ENCODE results near the gene TCEANC.
A peak's percentile ranks its signal among the peaks of the same experiment; 100 is the strongest.
"Not testable (repeated sequence)": the region's sequence is repeated elsewhere in the genome, so short reads cannot be mapped to it uniquely, and the experiment has no call there.

The TCEANC gene

GRCh38 chrX:13669246-13669737, 16.4 kb downstream of the TCEANC start:
- Histone ChIP-seq H3K36me3 (ENCODE audit: insufficient read depth, low read length) (no peaks in the 10 kb centered on the region), H3K9ac (ENCODE audit: low read depth, low read length) (no peak overlapping the region), H3K4me1 (ENCODE audit: insufficient read depth, low read length) (no peaks in the 10 kb centered on the region), H3K9me3 (ENCODE audit: control insufficient read depth, insufficient read depth, low read length) (no peaks in the 10 kb centered on the region)

- H3K9me3 ChIP-seq (ENCODE audit: control insufficient read depth, insufficient read depth, low read length); H3K36me3 ChIP-seq (ENCODE audit: insufficient read depth, low read length); H3K9ac ChIP-seq (ENCODE audit: low read depth, low read length); H3K4me1 ChIP-seq (ENCODE audit: insufficient read depth, low read length): not testable (repeated sequence)
These were observed 16.8 kb downstream of the TCEANC start for GRCh38 chrX:13669755-13670154.

DNA sequence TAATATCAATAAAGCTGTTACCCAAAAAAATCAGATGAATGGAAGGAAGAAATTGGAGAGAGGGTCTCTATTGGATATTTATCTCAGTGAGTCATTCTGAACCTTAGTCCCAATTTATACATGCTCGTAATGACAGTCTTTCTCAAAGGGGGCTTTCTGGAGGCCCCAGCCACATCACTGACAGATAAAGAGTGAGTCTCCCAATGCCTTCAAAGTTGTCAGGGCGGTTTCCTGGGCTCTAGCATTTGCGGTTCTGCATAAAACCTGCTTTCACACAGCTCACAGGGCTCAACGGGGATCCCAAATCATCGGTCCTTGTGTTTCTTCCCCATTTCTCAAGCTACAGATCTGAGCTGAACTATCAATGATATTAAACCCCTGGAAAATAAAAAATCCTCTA, 17.3 kb downstream of the TCEANC start:
- H3K4me1 ChIP-seq (ENCODE audit: insufficient read depth, low read length) = no peaks in the 10 kb centered on the region
- no peaks in the 10 kb centered on the region for H3K9me3 ChIP-seq (ENCODE audit: control insufficient read depth, insufficient read depth, low read length)
- no peaks in the 10 kb centered on the region for H3K36me3 ChIP-seq (ENCODE audit: insufficient read depth, low read length)
- H3K9ac ChIP-seq (ENCODE audit: low read depth, low read length) = no peak overlapping the region

DNA sequence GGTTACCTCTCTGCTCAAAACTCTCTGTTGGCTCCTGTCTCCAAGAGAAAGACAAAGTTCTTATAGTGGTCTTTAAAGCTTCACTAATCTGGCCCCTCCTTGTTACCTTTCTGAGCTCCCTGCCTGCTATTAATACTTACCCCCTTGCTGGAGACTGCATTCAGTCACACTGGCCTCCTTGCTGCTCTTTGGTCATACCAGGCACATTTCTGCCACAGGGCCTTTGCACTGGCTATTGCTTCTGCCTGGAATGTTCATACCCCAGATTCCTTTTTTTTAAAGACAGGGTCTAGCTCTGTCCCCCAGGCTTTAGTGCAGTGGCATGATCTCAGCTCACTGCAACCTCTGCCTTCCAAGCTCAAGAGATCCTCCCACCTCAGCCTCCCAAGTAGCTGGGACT, 20.1 kb downstream of the TCEANC start:
- Histone ChIP-seq H3K4me1 (ENCODE audit: insufficient read depth, low read length) (no peaks in the 10 kb centered on the region), H3K9me3 (ENCODE audit: control insufficient read depth, insufficient read depth, low read length) (no peaks in the 10 kb centered on the region), H3K36me3 (ENCODE audit: insufficient read depth, low read length) (no peaks in the 10 kb centered on the region), H3K9ac (ENCODE audit: low read depth, low read length) (no peak overlapping the region)

GRCh38 chrX:13676885-13677284, 23.9 kb downstream of the TCEANC start:
- Histone ChIP-seq H3K4me1 (ENCODE audit: insufficient read depth, low read length) (no peaks in the 10 kb centered on the region), H3K9me3 (ENCODE audit: control insufficient read depth, insufficient read depth, low read length) (no peaks in the 10 kb centered on the region; the same call in 1 of the 2 replicates), H3K9ac (ENCODE audit: low read depth, low read length) (no peak overlapping the region), H3K36me3 (ENCODE audit: insufficient read depth, low read length) (no peaks in the 10 kb centered on the region)

GRCh38 chrX:13679700-13680099, 26.8 kb downstream of the TCEANC start:
- H3K9me3 ChIP-seq (ENCODE audit: control insufficient read depth, insufficient read depth, low read length); H3K9ac ChIP-seq (ENCODE audit: low read depth, low read length); H3K36me3 ChIP-seq (ENCODE audit: insufficient read depth, low read length); H3K4me1 ChIP-seq (ENCODE audit: insufficient read depth, low read length): not testable (repeated sequence)

GRCh38 chrX:13681595-13681994, 28.7 kb downstream of the TCEANC start:
- Histone ChIP-seq H3K9me3 (ENCODE audit: control insufficient read depth, insufficient read depth, low read length) (no peaks in the 10 kb centered on the region; the same call in 1 of the 2 replicates), H3K4me1 (ENCODE audit: insufficient read depth, low read length) (no peaks in the 10 kb centered on the region), H3K36me3 (ENCODE audit: insufficient read depth, low read length) (no peaks in the 10 kb centered on the region), H3K9ac (ENCODE audit: low read depth, low read length) (no peak overlapping the region)

GRCh38 chrX:13684361-13684760, 31.4 kb downstream of the TCEANC start:
- no peaks in the 10 kb centered on the region for H3K4me1 ChIP-seq (ENCODE audit: insufficient read depth, low read length)
- no peaks in the 10 kb centered on the region; the same call in 1 of the 2 replicates for H3K9me3 ChIP-seq (ENCODE audit: control insufficient read depth, insufficient read depth, low read length)
- H3K36me3 ChIP-seq (ENCODE audit: insufficient read depth, low read length) = no peaks in the 10 kb centered on the region
- no peak overlapping the region for H3K9ac ChIP-seq (ENCODE audit: low read depth, low read length)

- H3K9ac ChIP-seq (ENCODE audit: low read depth, low read length) = no peak overlapping the region
- H3K36me3 ChIP-seq (ENCODE audit: insufficient read depth, low read length) = no peaks in the 10 kb centered on the region
- H3K4me1 ChIP-seq (ENCODE audit: insufficient read depth, low read length) = no peaks in the 10 kb centered on the region
- no peaks in the 10 kb centered on the region for H3K9me3 ChIP-seq (ENCODE audit: control insufficient read depth, insufficient read depth, low read length)
These were observed 32.3 kb downstream of the TCEANC start for GRCh38 chrX:13685126-13685763.

DNA sequence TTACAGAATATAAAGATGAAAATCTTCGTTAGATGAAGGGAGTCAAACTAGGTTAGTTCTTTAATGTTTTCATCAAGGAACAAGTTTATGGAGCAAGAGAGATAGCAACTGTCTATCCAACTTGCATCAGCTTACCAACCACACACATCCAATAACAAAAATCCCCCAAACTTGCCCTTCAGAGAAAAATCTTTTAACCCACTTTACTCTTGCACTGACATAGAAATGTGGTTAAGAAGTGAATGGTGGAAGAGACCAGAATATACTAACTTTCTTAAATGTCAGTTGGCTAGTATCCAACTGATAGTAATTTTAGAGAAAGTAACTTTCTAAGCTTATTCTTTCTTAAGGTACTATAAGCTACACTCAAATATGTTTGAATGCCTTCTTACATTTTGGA, 34.3 kb downstream of the TCEANC start:
- no peak overlapping the region for H3K9ac ChIP-seq (ENCODE audit: low read depth, low read length)
- no peaks in the 10 kb centered on the region for H3K9me3 ChIP-seq (ENCODE audit: control insufficient read depth, insufficient read depth, low read length)
- H3K36me3 ChIP-seq (ENCODE audit: insufficient read depth, low read length) = no peaks in the 10 kb centered on the region
- H3K4me1 ChIP-seq (ENCODE audit: insufficient read depth, low read length) = no peaks in the 10 kb centered on the region

DNA sequence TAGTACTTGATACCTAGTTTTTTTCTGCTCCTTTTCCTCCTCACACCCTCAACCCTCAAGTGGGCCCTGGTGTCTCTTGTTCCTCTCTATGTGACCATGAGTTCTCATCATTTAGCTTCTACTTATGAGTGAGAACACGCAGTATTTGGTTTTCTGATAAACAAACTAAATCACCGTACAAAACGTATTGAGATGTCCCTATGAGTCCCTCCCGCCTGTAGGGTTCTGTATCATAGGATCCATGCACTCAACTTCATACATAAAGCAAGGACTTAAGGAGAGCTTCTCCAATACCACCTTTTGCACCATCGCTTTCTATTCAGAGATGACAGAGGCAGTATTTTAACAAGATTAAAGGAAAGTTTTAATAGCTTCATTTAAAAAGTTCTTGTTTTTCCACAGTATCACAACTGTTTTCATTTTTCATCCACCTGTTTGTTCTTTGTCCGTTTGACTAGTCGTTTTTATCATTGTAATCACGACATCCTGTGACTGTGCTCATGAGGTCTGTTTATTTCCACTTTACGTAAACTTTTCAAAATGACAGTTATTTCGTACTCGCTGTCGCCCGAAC, 35.5 kb downstream of the TCEANC start:
- Histone ChIP-seq H3K9ac (ENCODE audit: low read depth, low read length) (peak overlapping the region; percentile 47; the same call in 1 of the 2 replicates), H3K36me3 (ENCODE audit: insufficient read depth, low read length) (no peaks in the 10 kb centered on the region), H3K4me1 (ENCODE audit: insufficient read depth, low read length) (peaks cover 11% of the 10 kb centered on the region), H3K9me3 (ENCODE audit: control insufficient read depth, insufficient read depth, low read length) (no peaks in the 10 kb centered on the region)

DNA sequence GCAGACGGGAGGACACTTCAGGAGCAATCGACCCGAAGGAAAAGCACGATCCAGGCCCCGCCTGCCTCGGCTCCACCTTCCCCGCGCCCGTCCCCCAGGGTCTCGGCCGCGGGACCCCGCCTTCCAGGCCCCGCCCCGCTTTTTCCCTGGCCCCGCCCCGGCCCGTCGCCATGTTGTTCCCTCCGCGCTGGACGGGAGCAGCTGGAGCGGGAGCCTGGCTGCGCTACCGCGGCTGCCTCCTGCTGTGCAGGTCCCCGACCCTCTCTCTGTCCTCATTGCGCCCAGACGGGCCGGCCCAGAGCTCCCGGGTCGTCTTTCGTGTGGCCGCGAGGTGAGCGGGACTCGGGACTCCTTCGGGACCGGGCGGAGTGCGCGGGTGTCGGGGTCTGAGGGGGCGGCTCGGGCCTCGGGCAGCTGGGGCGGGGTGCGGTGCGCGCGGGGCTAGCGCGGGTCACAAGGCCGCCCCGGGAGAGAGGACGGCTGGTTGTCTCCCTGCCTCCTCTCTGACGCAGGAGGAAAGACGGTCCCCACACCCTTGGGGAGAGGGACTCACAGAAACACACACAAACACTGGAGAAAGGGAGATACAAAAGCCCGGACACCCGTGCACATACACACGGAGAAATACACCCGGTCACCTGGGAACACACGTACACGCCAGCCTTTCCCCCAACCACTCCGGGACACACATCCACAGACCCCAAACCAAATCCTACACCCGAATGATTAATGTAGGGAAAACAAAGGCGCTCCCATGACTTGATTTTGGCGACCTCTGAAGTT, 36.2 kb downstream of the TCEANC start, which contains the start of gene RAB9A:
TSS of gene RAB9A (plus strand) at position 171 of the 783 bp plus-strand sequence. CDS start 19,619 bp downstream, outside the sequence.
- Histone ChIP-seq H3K36me3 (ENCODE audit: insufficient read depth, low read length) (no peaks in the 10 kb centered on the region), H3K9me3 (ENCODE audit: control insufficient read depth, insufficient read depth, low read length) (no peaks in the 10 kb centered on the region), H3K9ac (ENCODE audit: low read depth, low read length) (peak within 1 kb of the TSS; percentile 77), H3K4me1 (ENCODE audit: insufficient read depth, low read length) (peaks cover 16% of the 10 kb centered on the region)

DNA sequence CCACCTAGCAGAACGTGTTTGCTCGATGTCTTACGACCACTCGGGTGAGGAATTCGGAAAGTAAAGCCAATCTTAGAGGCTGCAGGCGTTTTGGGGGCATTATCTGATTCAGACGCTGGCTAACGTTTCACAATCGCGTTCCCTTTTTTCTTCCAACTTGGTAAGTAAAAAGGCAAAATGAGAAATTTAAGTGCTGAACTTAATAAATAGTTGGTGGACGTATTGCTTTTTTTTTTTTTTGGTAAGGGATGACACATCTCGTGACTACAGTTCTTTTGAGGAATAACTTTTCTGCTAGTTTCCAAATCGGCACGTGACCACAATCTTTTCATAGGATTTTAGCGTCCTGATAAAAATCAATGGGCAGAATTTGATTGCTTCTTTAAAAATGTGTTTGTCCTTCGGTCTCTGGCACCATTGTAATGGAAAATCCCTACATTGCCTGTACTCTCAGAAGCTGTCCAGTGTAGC, 36.8 kb downstream of the TCEANC start:
- peaks cover 22% of the 10 kb centered on the region for H3K4me1 ChIP-seq (ENCODE audit: insufficient read depth, low read length)
- H3K36me3 ChIP-seq (ENCODE audit: insufficient read depth, low read length) = no peaks in the 10 kb centered on the region
- peak overlapping the region; percentile 77 for H3K9ac ChIP-seq (ENCODE audit: low read depth, low read length)
- H3K9me3 ChIP-seq (ENCODE audit: control insufficient read depth, insufficient read depth, low read length) = no peaks in the 10 kb centered on the region

GRCh38 chrX:13690836-13691235, 37.9 kb downstream of the TCEANC start:
- H3K9ac ChIP-seq (ENCODE audit: low read depth, low read length) = 0 out of 2 replicates have a peak overlapping the region, but pooled peaks have one; percentile 77
- H3K36me3 ChIP-seq (ENCODE audit: insufficient read depth, low read length) = no peaks in the 10 kb centered on the region
- H3K9me3 ChIP-seq (ENCODE audit: control insufficient read depth, insufficient read depth, low read length) = no peaks in the 10 kb centered on the region
- peaks cover 25% of the 10 kb centered on the region for H3K4me1 ChIP-seq (ENCODE audit: insufficient read depth, low read length)

All from ES-I3 (cell line).